WERI-Rb-1 (cell line): ENCODE measurements around the gene GHDC.
"Not testable (repeated sequence)": the region's sequence is repeated elsewhere in the genome, so short reads cannot be mapped to it uniquely, and the experiment has no call there.

Experiments used
- DNase-seq: peaks from one replicate; pipeline ENCODE4 v3.0.0-alpha.2; 2020
- H3K27ac ChIP-seq: fragments of 250-450 bp; sonication (Bioruptor Pico); 2 replicates; pipeline ENCODE4 v1.5.1; 2020; ENCODE audit warnings: mild to moderate bottlenecking, moderate library complexity
- H3K27me3 ChIP-seq: fragments of 250-450 bp; sonication (Bioruptor Pico); 2 replicates; pipeline ENCODE4 v1.5.1; 2021; ENCODE audit warnings: mild to moderate bottlenecking, low read depth, moderate library complexity; ENCODE audit not compliant: insufficient read depth, severe bottlenecking
- H3K36me3 ChIP-seq: fragments of 250-450 bp; sonication (Bioruptor Pico); 2 replicates; pipeline ENCODE4 v1.5.1; 2020; ENCODE audit warnings: mild to moderate bottlenecking, moderate library complexity
- H3K4me3 ChIP-seq: 2 replicates; pipeline ENCODE4 v1.5.1; 2011; ENCODE audit warnings: low read depth, mild to moderate bottlenecking, control low read depth, low read length
- H3K9me3 ChIP-seq: fragments of 250-450 bp; sonication (Bioruptor Pico); 2 replicates; pipeline ENCODE4 v1.5.1; 2021; ENCODE audit warnings: mild to moderate bottlenecking, moderate library complexity; ENCODE audit not compliant: severe bottlenecking
- CTCF ChIP-seq: IDR thresholded peaks from 2 replicates; pipeline ENCODE4 v1.5.1; 2011; ENCODE audit warnings: low read depth, mild to moderate bottlenecking, control low read depth, inconsistent platforms, low read length

GHDC gene

GRCh38 chr17:42141382-42141781 is 52.9 kb downstream of the GHDC start:
- TF ChIP-seq CTCF: no peak
- Histone ChIP-seq H3K27me3 (no peaks in the 10 kb centered on the region), H3K36me3 (peaks cover 61% of the 10 kb centered on the region)

DNA sequence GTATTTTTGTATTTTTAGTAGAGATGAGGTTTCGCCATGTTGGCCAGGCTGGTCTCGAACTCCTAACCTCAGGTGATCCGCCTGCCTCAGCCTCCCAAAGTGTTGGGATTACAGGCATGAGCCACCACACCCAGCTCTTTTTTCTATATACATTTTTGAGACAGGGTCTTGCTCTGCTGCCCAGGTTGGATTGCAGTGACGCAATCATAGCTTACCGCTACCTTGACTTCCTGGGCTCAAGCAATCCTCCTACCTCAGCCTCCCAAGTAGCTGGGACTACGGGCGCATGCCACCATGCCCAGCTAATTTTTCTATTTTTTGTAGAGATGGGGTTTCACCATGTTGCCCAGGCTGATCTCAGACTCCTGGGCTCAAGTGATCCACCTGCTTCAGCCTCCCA is 53.6 kb downstream of the GHDC start:
- H3K27me3 ChIP-seq, DNase-seq, H3K9me3 ChIP-seq, H3K27ac ChIP-seq, H3K4me3 ChIP-seq: not testable (repeated sequence)
- peaks cover 60% of the 10 kb centered on the region for H3K36me3 ChIP-seq

More at GRCh38 chr17:42141382-42141781, 52.9 kb downstream of the GHDC start:
- Histone ChIP-seq H3K27ac (no peak overlapping the region), H3K4me3 (no peak overlapping the region), H3K9me3 (no peaks in the 10 kb centered on the region)
- DNase-seq: no peak
